ENCODE results near the gene DEXI. TPM values are rescaled to one million over a fixed set of nuclear protein-coding genes. Genes with fewer than 3 reads are reported as not detected.

The DEXI gene
- total RNA-seq, 1 donor: 34.0 TPM

DNA sequence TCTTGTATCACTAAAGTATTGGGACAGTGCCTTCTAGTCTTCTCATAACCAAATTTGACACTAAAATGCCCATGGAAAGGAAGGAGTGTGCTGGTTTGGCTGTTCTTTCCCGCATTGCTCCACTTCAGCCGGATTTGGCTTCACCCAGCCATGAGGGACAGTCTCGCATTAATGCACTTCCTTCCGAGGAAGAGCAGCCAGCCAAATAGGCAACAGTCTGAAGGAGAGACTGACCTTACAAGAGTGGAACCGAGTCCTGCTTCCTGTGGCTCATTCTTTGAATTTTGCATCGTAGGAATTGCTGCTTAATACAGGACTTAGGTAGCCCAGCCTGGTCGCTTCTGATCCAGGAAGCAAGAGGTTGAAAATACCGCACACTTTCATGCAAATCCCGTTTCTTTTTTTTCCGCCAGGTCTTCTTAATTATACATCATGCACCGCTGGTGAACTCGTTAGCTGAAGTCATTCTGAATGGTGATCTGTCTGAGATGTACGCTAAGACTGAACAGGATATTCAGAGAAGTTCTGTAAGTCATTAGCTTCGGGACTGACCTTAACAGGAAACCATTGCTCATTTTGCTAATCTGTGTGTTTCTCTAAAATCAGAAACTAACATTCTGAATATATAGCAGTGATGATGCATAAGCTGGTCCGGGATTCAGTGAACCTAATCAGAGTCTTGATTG, 40.3 kb upstream of the DEXI start:
- peaks cover 9% of the 10 kb centered on the region for H3K36me3 ChIP-seq (ENCODE audit: insufficient read depth, low read length)
- H3K27me3 ChIP-seq (ENCODE audit: insufficient read depth, low read length): no peaks in the 10 kb centered on the region
- H4K20me1 ChIP-seq (ENCODE audit: insufficient read depth, low read length): no peaks in the 10 kb centered on the region
- H3K4me3 ChIP-seq (ENCODE audit: insufficient read depth, low read length): no peak overlapping the region
- H3K4me1 ChIP-seq (ENCODE audit: insufficient read depth, low read length): peaks cover 8% of the 10 kb centered on the region
- H2AFZ ChIP-seq (ENCODE audit: low read length): no peak overlapping the region
- no peak for TF ChIP-seq CTCF (IDR thresholded peaks at IDR 0.05; ENCODE audit: extremely low read depth, low read depth, low read length)
- no peak overlapping the region for H3K27ac ChIP-seq (ENCODE audit: low read depth, low read length)
- H3K9me3 ChIP-seq (ENCODE audit: low read depth, low read length): no peaks in the 10 kb centered on the region
- H3K79me2 ChIP-seq (ENCODE audit: insufficient read depth, low read length): no peaks in the 10 kb centered on the region
- no peak for DNase-seq (ENCODE audit: insufficient read length, low spot score, missing footprints)
- no peak overlapping the region for H3K4me2 ChIP-seq (ENCODE audit: insufficient read depth, low read length)

DNA sequence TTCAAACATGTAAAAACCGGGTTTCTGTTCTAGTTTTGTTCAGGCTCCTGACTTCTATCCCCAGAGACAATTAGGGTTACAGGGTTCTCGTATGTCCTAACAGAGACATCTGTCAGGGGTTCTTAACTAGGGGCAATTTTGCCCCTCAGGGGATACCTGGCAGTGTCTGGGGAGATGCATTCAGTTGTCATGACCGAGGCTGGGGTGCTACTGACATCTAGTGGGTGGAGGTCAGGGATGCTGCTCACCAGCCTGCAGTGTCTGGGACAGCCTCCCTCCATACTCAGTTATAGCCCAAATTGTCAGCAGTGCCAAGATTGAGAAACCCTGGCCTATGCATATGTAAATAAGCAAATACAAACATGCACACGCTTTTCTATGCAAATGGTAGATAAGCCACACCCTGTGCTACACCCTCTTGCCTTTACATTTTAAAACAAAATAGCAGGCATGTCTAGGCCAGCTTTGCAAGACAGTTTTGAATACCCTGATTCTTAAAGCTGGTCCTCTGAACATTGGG, 39.5 kb upstream of the DEXI start:
- Histone ChIP-seq H3K79me2 (ENCODE audit: insufficient read depth, low read length) (no peaks in the 10 kb centered on the region), H3K27me3 (ENCODE audit: insufficient read depth, low read length) (no peaks in the 10 kb centered on the region), H3K9me3 (ENCODE audit: low read depth, low read length) (no peaks in the 10 kb centered on the region), H3K36me3 (ENCODE audit: insufficient read depth, low read length) (peaks cover 13% of the 10 kb centered on the region), H4K20me1 (ENCODE audit: insufficient read depth, low read length) (no peaks in the 10 kb centered on the region), H2AFZ (ENCODE audit: low read length) (no peak overlapping the region), H3K4me3 (ENCODE audit: insufficient read depth, low read length) (no peak overlapping the region), H3K4me1 (ENCODE audit: insufficient read depth, low read length) (peaks cover 8% of the 10 kb centered on the region), H3K27ac (ENCODE audit: low read depth, low read length) (no peak overlapping the region), H3K4me2 (ENCODE audit: insufficient read depth, low read length) (no peak overlapping the region)
- TF ChIP-seq CTCF (IDR thresholded peaks at IDR 0.05; ENCODE audit: extremely low read depth, low read depth, low read length): peak; percentile 53
- no peak for DNase-seq (ENCODE audit: insufficient read length, low spot score, missing footprints)

DNA sequence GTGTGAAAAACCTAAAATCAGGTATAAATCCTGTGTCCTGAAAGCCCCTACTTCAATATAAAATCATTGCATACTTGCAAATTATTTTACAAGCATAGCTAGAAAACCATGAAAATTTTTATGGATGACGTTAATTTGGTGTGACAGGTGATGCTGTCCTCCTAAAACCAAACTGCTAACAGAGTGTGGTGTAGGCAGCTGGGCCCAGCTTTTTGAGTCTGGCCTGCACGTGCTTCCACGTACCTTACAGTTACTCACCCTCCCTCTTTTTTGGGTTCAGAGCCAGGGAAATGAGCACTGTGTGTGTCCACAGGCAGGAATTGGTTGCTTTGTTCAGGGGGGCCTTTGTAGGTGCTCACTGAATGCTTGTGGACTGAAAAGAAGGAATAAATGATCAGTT, 38.5 kb upstream of the DEXI start:
- Histone ChIP-seq H3K4me1 (ENCODE audit: insufficient read depth, low read length) (peaks cover 8% of the 10 kb centered on the region), H3K79me2 (ENCODE audit: insufficient read depth, low read length) (no peaks in the 10 kb centered on the region), H2AFZ (ENCODE audit: low read length) (no peak overlapping the region), H3K27me3 (ENCODE audit: insufficient read depth, low read length) (no peaks in the 10 kb centered on the region), H3K4me2 (ENCODE audit: insufficient read depth, low read length) (no peak overlapping the region), H3K27ac (ENCODE audit: low read depth, low read length) (no peak overlapping the region), H4K20me1 (ENCODE audit: insufficient read depth, low read length) (no peaks in the 10 kb centered on the region), H3K4me3 (ENCODE audit: insufficient read depth, low read length) (no peak overlapping the region), H3K36me3 (ENCODE audit: insufficient read depth, low read length) (peaks cover 13% of the 10 kb centered on the region), H3K9me3 (ENCODE audit: low read depth, low read length) (no peaks in the 10 kb centered on the region)
- no peak for TF ChIP-seq CTCF (IDR thresholded peaks at IDR 0.05; ENCODE audit: extremely low read depth, low read depth, low read length)
- DNase-seq (ENCODE audit: insufficient read length, low spot score, missing footprints): no peak

DNA sequence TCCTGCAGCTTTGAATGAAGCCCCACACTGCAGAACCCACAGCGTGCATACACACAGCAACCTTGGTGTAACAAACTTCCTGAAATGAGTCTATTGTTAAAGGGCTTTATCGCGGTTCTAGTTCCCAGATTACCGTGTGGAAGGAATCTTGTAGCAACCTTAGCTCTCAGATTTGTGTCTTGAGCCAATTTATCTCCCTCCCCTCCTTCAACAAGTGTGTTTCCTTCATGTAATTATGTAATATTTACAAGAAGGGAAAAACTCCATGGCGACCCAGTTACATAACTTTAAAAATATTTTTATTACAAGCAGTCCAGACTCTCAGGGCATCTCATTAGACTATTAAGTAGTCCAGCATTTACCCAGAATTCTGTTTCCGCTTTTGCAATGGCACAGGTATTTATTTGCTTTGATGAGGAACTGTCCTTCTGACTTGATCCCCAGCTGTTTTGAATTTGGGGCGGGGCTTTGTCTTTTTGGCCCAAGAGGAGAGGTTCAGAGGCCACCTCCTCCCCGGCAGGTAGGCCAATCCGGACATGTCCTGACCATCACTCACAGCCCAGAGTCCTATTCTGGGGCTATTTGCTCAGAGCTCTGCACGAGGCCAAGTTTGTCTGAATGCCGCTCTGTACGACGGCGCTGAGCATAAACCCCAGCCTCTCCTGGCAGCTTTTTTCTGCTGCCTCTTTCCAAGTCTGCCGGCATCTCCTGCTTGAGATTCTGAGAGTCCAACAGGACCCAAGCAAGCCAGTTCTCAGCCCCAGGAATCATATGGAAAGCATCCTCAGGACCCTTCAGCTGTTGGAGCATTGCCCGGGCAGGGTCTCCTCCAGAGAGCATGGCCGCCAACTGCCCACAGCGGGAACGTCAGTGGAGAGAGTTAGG, 37.7 kb upstream of the DEXI start:
- no peaks in the 10 kb centered on the region for H4K20me1 ChIP-seq (ENCODE audit: insufficient read depth, low read length)
- H3K36me3 ChIP-seq (ENCODE audit: insufficient read depth, low read length): peaks cover 13% of the 10 kb centered on the region
- no peak overlapping the region for H3K4me3 ChIP-seq (ENCODE audit: insufficient read depth, low read length)
- TF ChIP-seq CTCF (IDR thresholded peaks at IDR 0.05; ENCODE audit: extremely low read depth, low read depth, low read length): no peak
- no peak overlapping the region for H3K27ac ChIP-seq (ENCODE audit: low read depth, low read length)
- no peak overlapping the region for H2AFZ ChIP-seq (ENCODE audit: low read length)
- no peaks in the 10 kb centered on the region for H3K27me3 ChIP-seq (ENCODE audit: insufficient read depth, low read length)
- no peak for DNase-seq (ENCODE audit: insufficient read length, low spot score, missing footprints)
- no peaks in the 10 kb centered on the region for H3K9me3 ChIP-seq (ENCODE audit: low read depth, low read length)
- H3K79me2 ChIP-seq (ENCODE audit: insufficient read depth, low read length): no peaks in the 10 kb centered on the region
- H3K4me1 ChIP-seq (ENCODE audit: insufficient read depth, low read length): peaks cover 8% of the 10 kb centered on the region
- H3K4me2 ChIP-seq (ENCODE audit: insufficient read depth, low read length): no peak overlapping the region
